CD14-positive monocyte (primary cell): Measurements from ENCODE around the gene TRANK1. TPM values are rescaled to one million over a fixed set of nuclear protein-coding genes. Genes with fewer than 3 reads are reported as not detected.

Experiments
- DNase-seq, 3 donors: peaks; one replicate each; pipeline ENCODE4 v3.0.0-alpha.2; 2011 to 2022
- H2AFZ ChIP-seq: 2 replicates; pipeline ENCODE4 v1.6.0; 2012; ENCODE audit warnings: mild to moderate bottlenecking, low read depth, low read length, inconsistent platforms; ENCODE audit not compliant: insufficient read depth, poor library complexity, severe bottlenecking
- H3K27ac ChIP-seq, 2 donors: 1 replicate in 1 of 2; 2 replicates in 1 of 2; pipeline ENCODE4 v1.5.1; 2012 to 2013; ENCODE audit warnings: low read length in 2 of 2, control low read depth in 1 of 2, inconsistent platforms in 1 of 2, low read depth in 1 of 2, mild to moderate bottlenecking in 1 of 2
- H3K27me3 ChIP-seq, 2 donors: one replicate each; pipeline versions ENCODE4 v1.6.0 to v1.6.1; 2011 to 2013; ENCODE audit warnings: low read length in 2 of 2; ENCODE audit not compliant: control insufficient read depth in 2 of 2, insufficient read depth in 2 of 2
- H3K36me3 ChIP-seq, 2 donors: replicated peaks in 1 of 2; 1 replicate in 1 of 2; 2 replicates in 1 of 2; pipeline versions ENCODE4 v1.5.1 to v1.6.1; 2012 to 2013; ENCODE audit warnings: low read length in 2 of 2, control low read depth in 1 of 2, inconsistent platforms in 1 of 2, mild to moderate bottlenecking in 1 of 2; ENCODE audit not compliant: insufficient read depth in 2 of 2, control insufficient read depth in 1 of 2
- H3K4me1 ChIP-seq, 2 donors: 1 replicate in 1 of 2; 2 replicates in 1 of 2; pipeline versions ENCODE4 v1.5.1 to v1.6.1; 2012 to 2013; ENCODE audit warnings: low read length in 2 of 2, control low read depth in 1 of 2, inconsistent platforms in 1 of 2, mild to moderate bottlenecking in 1 of 2, moderate library complexity in 1 of 2; ENCODE audit not compliant: insufficient read depth in 2 of 2, control insufficient read depth in 1 of 2
- H3K4me2 ChIP-seq: replicated peaks from 2 replicates; pipeline ENCODE3; 2012; ENCODE audit warnings: low read length, moderate library complexity, mild to moderate bottlenecking; ENCODE audit not compliant: poor library complexity, severe bottlenecking; ENCODE audit errors: extremely low read depth
- H3K4me3 ChIP-seq, 3 experiments: fragments of 200-600 bp in 1 of 3; sonication (generic) in 1 of 3; replicated peaks in 1 of 3; 1 replicate in 2 of 3; 2 replicates in 1 of 3; pipeline ENCODE4 v1.5.1; 2011 to 2013; ENCODE audit warnings: low read length in 3 of 3, mild to moderate bottlenecking in 3 of 3, control low read depth in 2 of 3, low read depth in 2 of 3, inconsistent platforms in 1 of 3, moderate library complexity in 1 of 3
- H3K79me2 ChIP-seq: 2 replicates; pipeline ENCODE4 v1.6.0; 2012; ENCODE audit warnings: mild to moderate bottlenecking, control low read depth, inconsistent platforms, low read length, moderate library complexity; ENCODE audit not compliant: insufficient read depth
- H3K9ac ChIP-seq: 2 replicates; pipeline ENCODE4 v1.6.0; 2017; ENCODE audit warnings: low read length, mild to moderate bottlenecking; ENCODE audit not compliant: insufficient read depth, poor library complexity, severe bottlenecking
- H3K9me3 ChIP-seq, 2 donors: replicated peaks in 1 of 2; 1 replicate in 1 of 2; 2 replicates in 1 of 2; pipeline versions ENCODE4 v1.5.1 to v1.6.1; 2012 to 2013; ENCODE audit warnings: low read length in 2 of 2, control low read depth in 1 of 2; ENCODE audit not compliant: control insufficient read depth in 1 of 2, insufficient read depth in 1 of 2
- H4K20me1 ChIP-seq: 2 replicates; pipeline ENCODE4 v1.6.0; 2012; ENCODE audit warnings: mild to moderate bottlenecking, low read length, control low read depth, moderate library complexity; ENCODE audit not compliant: insufficient read depth
- H3K27ac Mint-ChIP-seq, 7 donors: one replicate each; pipeline ENCODE4 v1.8.0; 2020; ENCODE audit warnings: mild to moderate bottlenecking in 7 of 7, mixed read lengths in 7 of 7, moderate library complexity in 6 of 7, inconsistent platforms in 2 of 7
- H3K27me3 Mint-ChIP-seq, 3 donors: one replicate each; pipeline ENCODE4 v1.8.0; 2021 to 2022; ENCODE audit warnings: low read depth in 3 of 3, mild to moderate bottlenecking in 3 of 3, mixed read lengths in 3 of 3, moderate library complexity in 3 of 3, inconsistent platforms in 1 of 3
- H3K36me3 Mint-ChIP-seq, 2 donors: one replicate each; pipeline ENCODE4 v1.8.0; 2020; ENCODE audit warnings: mixed read lengths in 2 of 2, inconsistent platforms in 1 of 2, mild to moderate bottlenecking in 1 of 2
- H3K4me1 Mint-ChIP-seq: one replicate; pipeline ENCODE4 v1.8.0; 2020; ENCODE audit warnings: mild to moderate bottlenecking, mixed read lengths
- H3K4me3 Mint-ChIP-seq, 2 donors: one replicate each; pipeline ENCODE4 v1.8.0; 2020; ENCODE audit warnings: mild to moderate bottlenecking in 2 of 2, mixed read lengths in 2 of 2, moderate library complexity in 1 of 2
- H3K9me3 Mint-ChIP-seq, 7 donors: one replicate each; pipeline ENCODE4 v1.8.0; 2020 to 2022; ENCODE audit warnings: mixed read lengths in 7 of 7, mild to moderate bottlenecking in 6 of 7, moderate library complexity in 6 of 7, inconsistent platforms in 2 of 7
- CTCF ChIP-seq: fragments of 200-600 bp; IDR thresholded peaks from one replicate; pipeline ENCODE4 v1.8.0; 2022; ENCODE audit warnings: antibody characterized with exemption, mild to moderate bottlenecking
- WGBS: methylation state at CpG from one replicate; pipeline ENCODE4 v1.1.5; 2013; ENCODE audit warnings: missing lambda C conversion rate; ENCODE audit not compliant: insufficient coverage; 5-methylcytosine and 5-hydroxymethylcytosine counted together
- intact Hi-C, 2 donors: fragments of 100-400 bp; cut with micrococcal nuclease; formaldehyde crosslinking; loops; one replicate each; pipeline versions ENCODE4 v1.15.0 to v1.15.1; 2023
- polyA plus RNA-seq, 3 donors: library from polyadenylated mRNA; depleted of rRNA in 1 of 3; unstranded in 2 of 3; stranded (reverse) in 1 of 3; fragments of 300-500 nt in 2 of 3; fragments of >200 nt in 1 of 3; fragmentation: Illumina TruSeq in 2 of 3; gene quantifications; 1 replicate in 2 of 3; 2 replicates in 1 of 3; pipeline ENCODE4 v1.2.3, GENCODE V29; 2012 to 2021

Gene TRANK1
- polyA plus RNA-seq, 3 donors = 2.8 to 6.3 (median 5.8) TPM

GRCh38 chr3:36864180-36865053 lies 80.4 kb downstream of the TRANK1 start:
- peak overlapping the region in 1 of 2 donors; percentile 14 for H3K27ac ChIP-seq
- Mint-ChIP-seq H3K9me3 (peaks cover 0 to 1% (median 0%) of the 10 kb centered on the region in 7 donors), H3K27ac (peak overlapping the region in 2 of 7 donors; percentile 3 to 32), H3K4me1 (peaks cover 7% of the 10 kb centered on the region), H3K36me3 (peaks cover 21 to 35% of the 10 kb centered on the region in 2 donors), H3K27me3 (no peaks in the 10 kb centered on the region), H3K4me3 (peak overlapping the region in 1 of 2 donors; percentile 27)
- intact Hi-C loops = no loop called here
- 0% methylated on average over 4 of the region's 5 CpGs for WGBS
- H3K4me3 ChIP-seq = no peak overlapping the region
- H3K9ac ChIP-seq = no peak overlapping the region
- no peak overlapping the region for H2AFZ ChIP-seq
- H3K79me2 ChIP-seq = no peaks in the 10 kb centered on the region
- peak overlapping the region; percentile 10 for H3K4me2 ChIP-seq
- peaks cover 9 to 11% of the 10 kb centered on the region in 2 donors for H3K4me1 ChIP-seq
- TF ChIP-seq CTCF = no peak
- no peaks in the 10 kb centered on the region for H3K27me3 ChIP-seq
- H4K20me1 ChIP-seq = no peaks in the 10 kb centered on the region
- peak in 2 of 3 donors; percentile 24 to 38 for DNase-seq
- H3K9me3 ChIP-seq = no peaks in the 10 kb centered on the region
- H3K36me3 ChIP-seq = peaks cover 4 to 25% of the 10 kb centered on the region in 2 donors

- H3K9me3 ChIP-seq = no peaks in the 10 kb centered on the region
- no peak overlapping the region for H3K27ac ChIP-seq
- peak overlapping the region in 1 of 7 donors; percentile 61 for H3K27ac Mint-ChIP-seq
- intact Hi-C loops = no loop called here
- peaks cover 7% of the 10 kb centered on the region for H3K4me1 Mint-ChIP-seq
- H3K4me3 ChIP-seq = no peak overlapping the region
- no peak for TF ChIP-seq CTCF
- H3K36me3 ChIP-seq = peaks cover 14 to 46% of the 10 kb centered on the region in 2 donors
- no peaks in the 10 kb centered on the region for H3K27me3 ChIP-seq
- H3K36me3 Mint-ChIP-seq = peaks cover 32 to 52% of the 10 kb centered on the region in 2 donors
- no peak overlapping the region for H3K9ac ChIP-seq
- WGBS = 100% methylated on average over 2 of the region's 5 CpGs
- no peaks in the 10 kb centered on the region for H4K20me1 ChIP-seq
- no peak overlapping the region for H3K4me2 ChIP-seq
- H2AFZ ChIP-seq = no peak overlapping the region
- no peaks in the 10 kb centered on the region for H3K27me3 Mint-ChIP-seq
- H3K4me1 ChIP-seq = peaks cover 9 to 11% of the 10 kb centered on the region in 2 donors
- no peak for DNase-seq
- H3K9me3 Mint-ChIP-seq = peaks cover 0 to 1% (median 0%) of the 10 kb centered on the region in 7 donors
- H3K4me3 Mint-ChIP-seq = no peak overlapping the region
- no peaks in the 10 kb centered on the region for H3K79me2 ChIP-seq
Measured at GRCh38 chr3:36862076-36862755, 82.6 kb downstream of the TRANK1 start.
